D721Med (cell line): ENCODE data around the gene KLHL1.

ENCODE experiments used
- DNase-seq: peaks from one replicate; pipeline ENCODE4 v3.0.0; 2011; ENCODE audit warnings: low spot score; ENCODE audit not compliant: insufficient read length
- FAIRE-seq: peaks from 2 replicates; lab custom pipeline; 2011; peaks lifted over from hg19 to GRCh38; lab: Jason Lieb, UNC
- TF ChIP-seq, protein P1 (sequence below): IDR thresholded peaks from 2 replicates; pipeline ENCODE4 v1.5.1; 2012; ENCODE audit warnings: mild to moderate bottlenecking, control low read depth; ENCODE audit not compliant: insufficient read depth; ENCODE audit errors: missing control alignments

KLHL1 gene

DNA sequence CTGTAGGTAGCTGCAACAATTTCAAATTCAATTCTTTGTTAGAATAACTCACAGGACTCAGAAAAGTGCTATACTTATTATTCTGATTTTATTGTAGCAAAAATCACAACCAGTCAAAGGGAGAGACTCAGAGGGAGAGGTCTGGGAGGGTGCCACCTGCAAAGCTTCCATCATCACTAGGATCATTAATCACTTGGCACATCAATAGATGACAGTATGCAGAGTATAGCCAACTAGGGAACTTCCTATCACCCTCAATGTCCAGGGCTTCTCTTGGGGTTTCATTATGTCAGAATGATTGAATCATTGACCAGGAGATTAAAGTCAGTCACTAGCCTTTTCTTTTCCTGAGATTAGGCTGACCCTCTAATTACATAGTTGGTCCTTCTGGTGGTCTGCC lies 432.0 kb downstream of the KLHL1 start:
- TF ChIP-seq, protein P1, sequence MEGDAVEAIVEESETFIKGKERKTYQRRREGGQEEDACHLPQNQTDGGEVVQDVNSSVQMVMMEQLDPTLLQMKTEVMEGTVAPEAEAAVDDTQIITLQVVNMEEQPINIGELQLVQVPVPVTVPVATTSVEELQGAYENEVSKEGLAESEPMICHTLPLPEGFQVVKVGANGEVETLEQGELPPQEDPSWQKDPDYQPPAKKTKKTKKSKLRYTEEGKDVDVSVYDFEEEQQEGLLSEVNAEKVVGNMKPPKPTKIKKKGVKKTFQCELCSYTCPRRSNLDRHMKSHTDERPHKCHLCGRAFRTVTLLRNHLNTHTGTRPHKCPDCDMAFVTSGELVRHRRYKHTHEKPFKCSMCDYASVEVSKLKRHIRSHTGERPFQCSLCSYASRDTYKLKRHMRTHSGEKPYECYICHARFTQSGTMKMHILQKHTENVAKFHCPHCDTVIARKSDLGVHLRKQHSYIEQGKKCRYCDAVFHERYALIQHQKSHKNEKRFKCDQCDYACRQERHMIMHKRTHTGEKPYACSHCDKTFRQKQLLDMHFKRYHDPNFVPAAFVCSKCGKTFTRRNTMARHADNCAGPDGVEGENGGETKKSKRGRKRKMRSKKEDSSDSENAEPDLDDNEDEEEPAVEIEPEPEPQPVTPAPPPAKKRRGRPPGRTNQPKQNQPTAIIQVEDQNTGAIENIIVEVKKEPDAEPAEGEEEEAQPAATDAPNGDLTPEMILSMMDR, result no peak
- FAIRE-seq (no peak), DNase-seq (no peak)

DNA sequence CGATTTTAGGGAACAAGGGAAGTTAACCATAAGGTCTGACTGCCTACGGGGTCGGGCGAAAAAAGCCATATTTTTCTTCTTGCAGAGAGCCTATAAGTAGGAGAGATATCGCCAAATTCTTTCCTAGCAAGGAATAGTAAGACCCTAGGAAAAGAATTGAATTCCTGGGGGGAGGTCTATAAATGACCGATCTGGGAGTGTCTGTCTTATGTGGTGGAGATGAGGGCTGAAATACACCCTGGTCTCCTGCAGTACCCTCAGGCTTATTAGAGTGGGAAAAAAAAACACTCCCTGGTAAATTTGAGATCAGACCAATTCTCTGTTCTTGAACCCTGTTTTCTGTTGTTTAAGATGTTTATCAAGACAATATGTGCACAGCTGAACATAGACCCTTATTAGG lies 448.1 kb downstream of the KLHL1 start:
- DNase-seq (no peak), FAIRE-seq (no peak)
- TF ChIP-seq, protein P1, result no peak

DNA sequence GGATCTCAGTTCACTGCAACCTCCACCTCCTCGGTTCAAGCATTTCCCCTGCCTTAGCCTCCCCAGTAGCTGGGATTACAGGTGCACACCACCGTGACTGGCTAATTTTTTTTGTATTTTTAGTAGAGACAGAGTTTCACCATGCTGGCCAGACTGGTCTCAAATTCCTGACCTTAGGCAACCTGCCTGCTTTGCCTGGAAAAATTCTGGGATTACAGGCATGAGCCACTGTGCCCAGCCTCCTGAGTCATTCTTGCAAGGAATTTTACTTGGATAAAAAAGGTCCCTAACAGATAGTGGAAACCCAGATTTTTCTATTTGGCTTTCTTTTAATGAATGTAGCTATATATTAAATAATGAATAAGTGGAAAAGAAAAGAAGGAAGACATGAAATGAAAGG lies 450.6 kb downstream of the KLHL1 start:
- FAIRE-seq (no peak), DNase-seq (no peak)
- TF ChIP-seq, protein P1, result no peak

DNA sequence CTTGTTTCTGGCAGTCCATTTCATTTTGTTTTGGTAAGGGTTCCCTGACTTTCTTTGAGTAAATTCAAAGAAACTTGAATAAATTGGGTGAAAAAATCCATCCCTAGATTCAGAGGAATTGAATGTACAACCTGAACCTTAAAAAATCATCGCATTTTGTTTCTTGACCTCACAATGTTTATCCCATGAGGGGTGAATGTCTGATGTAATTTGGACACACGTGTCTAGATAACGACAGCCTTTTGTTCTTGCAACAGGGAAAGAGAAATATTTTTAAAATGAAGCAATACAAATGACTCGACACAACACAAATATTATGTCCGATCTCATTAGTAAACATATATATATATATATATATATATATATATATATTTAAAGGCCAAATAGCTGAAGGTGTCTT lies 453.9 kb downstream of the KLHL1 start:
- DNase-seq, result no peak
- FAIRE-seq, result no peak

More for the DNA sequence above, 453.9 kb downstream of the KLHL1 start:
- TF ChIP-seq, protein P1, result no peak
